GM18867 (cell line): ENCODE data around the gene SH3PXD2A.

Experiments used
- ATAC-seq: cut with Tn5 transposase; IDR thresholded peaks from one replicate; pipeline ENCODE4 v1.9.1; 2021; ENCODE audit warnings: mild to moderate bottlenecking, moderate library complexity; ENCODE audit not compliant: unreplicated experiment

Gene SH3PXD2A

DNA sequence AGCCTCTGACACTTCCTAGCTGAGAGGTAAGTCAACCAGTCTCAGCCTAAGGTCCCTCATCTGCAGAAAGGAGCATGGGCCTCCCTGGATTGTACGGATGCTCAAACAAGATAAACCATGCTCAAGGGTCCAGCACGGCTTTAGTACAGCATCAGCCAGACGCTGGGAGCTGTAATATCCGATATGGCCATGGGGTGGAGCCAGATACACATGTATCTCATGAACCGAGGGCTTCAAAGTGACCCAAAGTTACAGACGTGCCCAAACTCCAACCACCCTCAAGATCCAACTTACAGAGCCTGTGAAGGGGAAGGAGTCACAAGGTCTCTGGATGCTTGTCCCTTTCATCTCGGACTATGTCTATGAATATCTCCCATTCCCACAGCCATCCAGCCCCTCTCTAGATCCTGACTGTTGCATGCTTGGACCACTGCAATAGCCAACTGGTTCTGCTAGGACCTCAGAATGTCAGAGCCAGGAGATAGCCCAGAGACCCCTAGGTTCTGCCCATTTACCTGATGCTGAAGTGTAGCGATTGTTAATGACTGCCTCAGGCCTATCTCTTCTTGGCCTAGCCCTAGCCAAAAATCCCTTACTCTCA is 142.4 kb downstream of the SH3PXD2A start:
- peak; percentile 72 for ATAC-seq

DNA sequence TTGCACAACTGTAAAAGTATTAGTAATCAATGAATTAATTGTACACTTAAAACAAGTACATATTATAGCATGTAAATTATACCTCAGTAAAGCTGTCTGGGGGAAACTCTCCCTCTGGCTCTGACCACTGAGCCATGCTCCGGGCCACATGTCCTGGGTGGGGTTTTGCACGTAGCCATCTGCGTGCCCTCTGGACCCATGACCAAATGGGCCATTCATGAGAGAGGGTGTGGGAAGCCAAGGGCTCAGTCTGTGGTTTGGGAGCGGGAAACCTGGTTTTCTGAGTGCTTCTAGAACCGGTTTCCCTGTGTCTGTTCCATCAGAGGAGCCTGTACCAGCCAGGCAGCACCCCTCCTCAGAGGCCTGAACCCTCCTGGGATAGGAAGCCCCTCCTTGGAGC is 143.2 kb downstream of the SH3PXD2A start:
- ATAC-seq: no peak

DNA sequence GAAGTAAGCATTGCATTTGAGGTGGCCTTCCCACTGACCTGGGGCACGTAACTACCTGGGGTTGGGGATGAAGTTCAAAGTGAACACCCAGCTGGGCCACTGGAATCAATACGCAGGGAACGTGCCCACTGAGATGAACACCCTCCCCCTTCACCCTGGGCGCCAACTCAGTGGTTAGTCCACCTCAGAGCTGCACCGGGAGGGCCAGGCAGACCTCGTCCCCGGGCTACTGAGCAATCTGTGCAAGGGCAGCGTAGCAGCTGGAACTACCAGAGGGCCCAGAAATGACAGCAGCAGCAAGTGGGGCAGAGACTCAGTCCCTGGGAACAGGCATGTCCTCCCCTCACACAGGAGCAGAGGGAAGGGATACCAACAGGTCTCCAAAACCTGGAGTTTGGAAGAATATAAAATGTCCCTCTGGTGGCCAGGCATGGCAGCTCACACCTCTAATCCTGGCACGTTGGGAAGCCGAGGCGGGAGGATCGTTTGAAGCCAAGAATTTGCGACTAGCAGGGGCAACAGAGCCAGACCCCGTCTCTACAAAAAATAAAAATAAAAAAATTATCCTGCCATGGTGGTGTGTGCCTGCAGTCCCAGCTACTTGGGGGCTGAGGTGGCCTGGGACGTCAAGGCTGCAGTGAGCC is 143.9 kb downstream of the SH3PXD2A start:
- no peak for ATAC-seq

DNA sequence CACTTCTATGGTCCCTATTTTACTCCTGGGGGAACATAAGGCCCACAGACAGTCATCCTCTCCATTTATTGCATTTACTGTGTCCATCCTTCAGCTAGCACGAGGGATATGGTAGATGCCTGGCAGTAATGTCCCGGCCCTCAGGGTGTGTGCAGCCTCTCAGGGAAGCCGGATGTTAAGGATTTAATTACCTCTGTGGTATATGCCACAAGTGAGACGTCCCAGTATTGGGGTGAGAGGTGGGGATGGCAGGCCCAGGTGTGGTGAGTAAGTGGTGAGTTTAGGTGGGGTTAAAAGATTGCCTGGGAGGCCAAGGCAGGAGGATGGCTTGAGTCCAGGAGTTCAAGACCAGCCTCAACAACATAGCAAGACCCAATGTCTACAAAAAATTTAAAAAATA is 144.9 kb downstream of the SH3PXD2A start:
- ATAC-seq: no peak

DNA sequence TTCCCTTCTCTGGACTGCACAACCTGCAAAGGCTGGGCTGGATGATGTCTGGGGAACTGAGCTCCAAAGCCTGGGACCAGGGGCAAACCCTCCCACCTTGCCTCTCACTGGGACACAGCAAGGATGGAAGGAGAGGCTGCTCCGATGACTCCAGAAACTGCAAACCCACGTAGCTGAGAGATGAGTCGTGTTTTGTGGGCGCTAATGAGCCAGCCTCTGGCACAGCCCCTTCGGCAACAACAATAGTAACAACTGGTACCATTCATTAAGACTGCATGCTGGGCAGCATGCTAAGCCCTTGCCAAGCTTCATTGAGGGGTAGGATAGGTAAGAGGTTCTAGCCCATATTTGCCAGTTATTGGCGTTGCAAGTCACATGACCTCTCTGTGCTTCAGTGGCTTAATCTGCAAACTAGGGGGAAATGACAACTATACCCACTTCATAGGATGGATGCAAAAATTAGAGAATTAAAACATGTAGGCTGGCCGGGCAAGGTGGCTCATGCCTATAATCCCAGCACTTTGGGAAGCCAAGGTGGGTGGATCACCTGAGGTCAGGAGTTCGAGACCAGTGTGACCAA is 145.9 kb downstream of the SH3PXD2A start:
- no peak for ATAC-seq

DNA sequence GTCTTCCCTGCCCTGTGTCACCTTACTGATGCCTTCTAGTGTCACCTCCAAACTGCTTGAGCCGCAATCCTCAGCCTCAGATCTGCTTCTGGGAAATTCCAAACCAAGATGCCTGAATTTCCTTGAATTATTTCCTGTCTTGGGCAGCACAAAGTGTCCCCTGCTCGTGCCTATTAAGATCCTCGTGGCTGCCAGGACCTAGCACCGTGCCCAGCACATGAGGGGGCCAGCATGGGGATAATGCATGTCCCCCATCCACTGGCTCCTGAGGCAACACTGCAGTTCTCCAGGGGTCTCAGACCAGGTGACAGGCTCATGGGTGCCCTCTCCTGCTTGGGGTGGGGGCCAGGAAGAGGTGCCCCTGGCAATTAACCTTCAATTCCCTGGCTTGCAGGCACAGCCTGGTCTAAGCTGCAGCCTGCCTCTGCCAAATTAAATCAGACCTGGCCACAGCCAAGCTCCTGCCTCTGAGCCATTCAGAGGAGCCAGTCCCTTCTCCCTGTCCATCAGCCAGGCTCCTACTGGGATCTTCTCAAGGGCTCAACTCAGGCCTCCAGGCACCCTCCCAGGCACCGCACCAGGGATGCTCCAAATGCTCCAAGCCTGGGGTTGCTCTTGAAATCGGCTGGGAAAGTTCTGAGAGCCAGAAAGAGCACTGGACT is 146.6 kb downstream of the SH3PXD2A start:
- ATAC-seq: no peak

DNA sequence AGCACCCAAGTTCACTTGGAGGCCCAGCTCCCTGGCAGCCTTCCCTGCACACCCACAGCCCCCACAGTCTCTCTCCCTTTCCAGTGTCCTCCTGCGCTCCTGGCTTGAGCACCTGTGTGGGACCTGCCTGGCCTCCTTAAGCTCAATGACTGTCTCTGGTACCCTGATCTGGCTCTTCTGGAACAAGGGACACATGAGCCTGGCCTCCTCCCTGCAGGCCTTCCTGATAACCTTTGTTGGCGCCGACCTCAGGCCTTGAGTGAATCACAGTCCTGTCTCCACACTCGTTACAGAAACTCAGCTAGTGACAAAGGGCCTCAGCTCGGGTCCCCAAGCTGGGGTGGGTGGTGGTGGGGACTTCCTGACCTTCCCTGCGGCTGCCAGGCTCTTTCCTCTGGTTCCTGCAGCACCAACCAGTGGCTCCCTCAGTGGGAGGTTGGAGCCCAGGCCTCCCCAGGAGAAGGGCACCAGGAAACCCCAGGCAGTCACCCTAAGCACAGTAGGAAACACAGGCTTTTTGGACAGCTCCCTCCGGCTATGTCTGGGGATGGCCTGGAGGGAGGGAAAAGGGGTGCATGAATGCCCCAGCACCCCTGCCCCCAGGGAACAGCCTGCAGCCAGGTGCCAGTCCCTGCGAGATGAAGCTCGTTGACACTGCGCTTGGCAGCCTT is 147.3 kb downstream of the SH3PXD2A start:
- no peak for ATAC-seq

DNA sequence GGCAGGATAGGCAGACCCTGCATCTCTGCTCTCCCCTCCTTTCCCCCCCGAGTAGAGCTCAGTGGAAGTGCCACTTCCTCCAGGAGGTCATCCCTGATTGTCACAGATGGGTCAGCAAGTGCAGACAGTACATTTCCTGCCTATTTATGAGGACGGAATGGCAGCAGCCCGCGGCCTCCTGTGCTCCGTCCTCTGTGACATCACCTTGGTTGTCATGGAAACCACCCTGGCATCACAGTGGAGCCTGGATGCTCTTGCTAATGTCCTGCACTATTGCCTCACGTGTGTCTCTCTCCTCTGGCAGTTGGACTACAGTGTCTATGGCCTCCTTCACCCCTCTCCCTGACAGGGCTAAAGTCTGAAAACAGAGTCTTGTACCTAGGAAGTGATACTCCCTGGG is 148.6 kb downstream of the SH3PXD2A start:
- ATAC-seq: no peak

DNA sequence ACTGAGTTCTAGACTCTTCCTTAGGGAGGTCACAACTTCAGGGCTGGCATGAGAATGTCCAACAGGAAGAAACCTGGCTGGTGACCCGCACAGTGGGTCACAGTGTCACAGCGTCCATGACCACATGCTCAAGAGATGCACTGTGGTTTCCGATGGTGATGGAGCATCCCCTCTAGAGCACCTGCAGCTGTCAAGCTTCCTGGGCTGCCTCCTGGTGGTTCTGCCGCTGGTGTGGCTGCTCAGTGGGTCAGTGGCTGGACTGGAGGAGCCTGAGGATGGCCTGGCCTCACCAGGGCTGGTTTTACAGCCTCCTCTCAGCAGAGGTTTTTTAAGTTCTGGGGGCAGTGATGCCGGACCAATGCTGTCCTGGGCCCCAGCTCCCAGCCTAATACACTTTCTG is 149.3 kb downstream of the SH3PXD2A start:
- ATAC-seq: no peak

DNA sequence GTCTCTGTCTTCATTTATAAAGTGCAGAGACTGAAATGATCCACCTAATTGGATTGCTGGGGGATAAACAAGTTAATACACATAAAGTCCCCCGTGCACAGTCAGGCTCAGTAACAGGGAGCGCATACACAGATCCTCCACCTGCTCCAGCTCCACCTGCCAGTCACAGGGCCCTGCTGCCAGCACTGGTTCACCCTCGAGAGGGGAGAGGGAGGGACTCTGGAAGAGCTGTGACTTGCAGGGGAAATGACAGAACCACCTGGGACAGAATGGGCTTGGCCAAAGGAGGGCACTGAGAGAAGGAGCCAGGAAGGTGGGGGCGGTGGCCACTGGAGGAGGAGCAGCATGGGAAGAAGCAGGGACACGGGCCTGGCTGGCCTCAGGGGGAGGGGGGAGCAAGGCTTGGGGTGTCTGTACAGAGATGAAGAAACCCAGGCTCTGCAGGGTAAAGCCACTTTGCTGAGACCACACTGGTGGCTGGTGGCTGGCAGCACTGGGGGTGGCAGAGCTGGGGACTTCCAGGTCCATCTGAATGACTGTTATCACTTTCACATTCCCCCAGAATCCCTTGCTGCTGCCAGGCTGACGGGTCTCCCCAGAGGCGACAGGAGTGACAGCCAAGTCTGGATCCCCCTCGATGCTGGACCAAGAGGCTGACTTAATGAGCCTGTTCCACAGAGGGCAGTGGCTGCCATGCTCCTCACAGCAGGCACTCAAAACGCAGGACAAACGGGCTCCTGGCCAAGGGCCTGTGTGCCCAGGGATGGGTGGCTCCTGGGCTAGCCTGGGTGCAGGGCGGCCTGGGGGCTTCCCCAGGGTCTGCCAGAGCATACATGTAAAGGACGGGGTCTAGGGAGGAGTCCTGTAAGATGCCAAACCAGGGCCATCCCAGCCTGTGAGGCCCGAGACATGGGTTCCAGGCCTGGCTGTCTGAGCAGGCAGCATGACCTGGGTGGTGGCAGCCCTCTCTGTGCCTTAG is 151.1 kb downstream of the SH3PXD2A start:
- ATAC-seq: no peak

DNA sequence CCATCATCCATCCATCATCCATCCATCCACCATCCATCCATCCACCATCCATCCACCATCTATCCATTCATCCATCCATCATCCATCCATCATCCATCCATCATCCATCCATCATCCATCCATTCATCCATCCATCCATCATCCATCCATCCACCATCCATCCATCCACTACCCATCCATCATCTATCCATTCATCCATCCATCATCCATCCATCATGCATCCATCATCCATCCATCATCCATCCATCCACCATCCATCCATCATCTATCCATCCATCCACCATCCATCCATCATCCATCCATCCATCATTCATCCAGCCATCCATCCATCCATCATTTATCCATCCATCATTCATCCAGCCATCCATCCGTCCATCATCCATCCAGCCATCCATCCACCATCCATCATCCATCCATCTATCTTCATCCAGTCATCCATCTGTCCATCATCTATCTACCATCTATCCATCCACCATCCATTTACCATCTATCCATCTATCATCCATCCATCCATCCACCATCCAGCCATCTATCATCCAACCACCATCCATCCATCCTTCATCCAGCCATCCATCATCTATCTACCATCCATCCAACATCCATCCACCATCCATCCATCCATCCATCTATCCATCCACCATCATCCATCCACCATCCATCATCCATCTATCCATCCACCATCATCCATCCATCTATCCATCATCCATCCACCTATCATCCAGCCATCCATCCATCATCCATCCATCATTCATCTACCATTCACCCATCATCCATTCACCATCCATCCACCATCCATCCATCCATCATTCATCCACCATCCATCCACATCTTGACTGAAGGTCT is 153.8 kb downstream of the SH3PXD2A start:
- ATAC-seq: no peak

DNA sequence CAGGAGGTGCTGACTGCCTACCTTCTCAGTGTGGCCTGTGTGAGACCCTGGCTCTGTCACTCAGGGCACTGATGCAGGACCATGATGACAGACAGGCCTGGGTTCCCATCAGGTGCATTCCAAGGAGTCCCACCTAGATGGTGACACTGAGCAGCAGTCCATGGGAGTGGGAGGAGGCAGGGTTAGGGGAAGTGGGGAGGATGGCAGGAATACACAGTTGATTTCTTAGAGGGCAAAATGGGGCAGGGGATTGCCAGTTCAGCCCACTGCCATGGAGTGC is 155.0 kb downstream of the SH3PXD2A start:
- no peak for ATAC-seq

DNA sequence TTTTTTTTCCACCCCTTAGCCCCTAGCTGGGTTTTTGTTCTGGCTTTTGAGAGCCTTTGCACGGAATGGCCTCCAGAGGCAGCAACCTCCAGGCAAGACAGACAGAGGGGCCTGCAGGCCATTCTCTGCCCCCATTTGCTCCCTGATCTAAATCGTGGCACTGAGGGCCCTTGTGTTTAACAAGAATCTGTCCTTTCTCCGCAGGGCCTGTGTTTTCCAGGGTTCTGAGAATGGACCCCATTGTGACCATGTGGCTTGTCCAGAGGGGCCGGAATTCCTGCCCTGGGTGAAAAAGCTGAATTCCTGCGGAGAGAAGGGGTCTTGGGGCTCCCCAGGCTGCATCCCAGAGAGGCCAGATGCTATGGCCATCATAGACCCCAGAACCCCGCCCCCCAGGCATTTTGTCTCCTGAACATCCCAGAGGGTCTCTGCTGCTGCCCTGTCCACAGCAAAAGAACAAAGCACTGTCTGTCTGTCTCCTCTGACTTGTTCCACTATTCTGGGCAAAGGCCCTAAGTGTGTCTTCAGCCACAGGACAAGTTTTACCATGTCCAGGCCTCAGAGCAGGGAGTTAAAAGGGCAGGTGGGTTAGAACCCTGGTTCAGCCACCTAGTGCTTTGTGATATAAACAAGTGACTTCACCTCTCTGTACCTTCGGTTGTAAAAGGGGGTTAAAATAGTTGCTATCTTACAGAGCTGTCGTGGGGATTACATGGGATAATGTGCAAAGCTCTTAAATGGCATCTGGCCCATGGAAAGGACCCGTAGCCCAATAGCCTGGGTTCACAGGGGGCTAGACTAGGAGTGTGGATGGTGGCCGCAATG is 155.6 kb downstream of the SH3PXD2A start:
- ATAC-seq: no peak

DNA sequence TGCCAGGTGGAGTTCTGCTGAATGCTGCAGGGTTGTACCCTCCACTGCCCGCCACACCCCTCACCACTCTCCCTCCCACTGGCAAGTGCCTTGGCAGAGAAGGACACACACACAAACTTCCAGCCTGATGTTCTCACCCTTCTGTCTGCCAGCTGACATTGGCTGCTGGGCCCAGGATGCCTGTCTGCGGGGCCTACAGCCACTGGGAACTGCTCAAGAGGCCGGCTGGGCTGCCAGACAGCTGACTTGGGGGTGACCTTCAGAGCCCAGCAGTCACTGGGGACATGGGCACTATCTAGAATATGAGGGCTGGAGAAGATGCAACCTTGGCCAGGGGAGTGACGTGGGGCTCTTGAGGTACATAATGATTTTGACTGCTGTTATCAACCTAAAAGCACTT is 157.1 kb downstream of the SH3PXD2A start:
- ATAC-seq: no peak

DNA sequence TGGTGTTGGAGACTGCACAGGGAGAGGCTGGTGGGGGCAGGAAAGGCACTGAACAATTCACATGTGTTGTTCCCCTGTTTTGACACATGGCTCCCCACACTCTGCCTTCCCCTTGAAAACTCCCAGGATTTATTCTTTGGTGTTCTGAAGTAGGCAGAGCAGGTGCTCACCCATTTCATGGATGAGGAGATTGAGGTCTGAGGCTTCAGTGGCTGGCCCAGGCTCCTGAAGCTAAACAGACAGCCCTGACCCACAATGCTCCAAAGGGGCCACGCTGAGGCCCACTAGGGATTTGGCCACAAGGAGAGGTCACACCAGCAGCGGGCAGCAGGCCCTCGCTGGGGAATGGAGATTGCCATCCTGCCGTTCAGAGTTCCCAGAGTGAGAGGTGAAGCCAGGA is 157.6 kb downstream of the SH3PXD2A start:
- ATAC-seq: no peak

DNA sequence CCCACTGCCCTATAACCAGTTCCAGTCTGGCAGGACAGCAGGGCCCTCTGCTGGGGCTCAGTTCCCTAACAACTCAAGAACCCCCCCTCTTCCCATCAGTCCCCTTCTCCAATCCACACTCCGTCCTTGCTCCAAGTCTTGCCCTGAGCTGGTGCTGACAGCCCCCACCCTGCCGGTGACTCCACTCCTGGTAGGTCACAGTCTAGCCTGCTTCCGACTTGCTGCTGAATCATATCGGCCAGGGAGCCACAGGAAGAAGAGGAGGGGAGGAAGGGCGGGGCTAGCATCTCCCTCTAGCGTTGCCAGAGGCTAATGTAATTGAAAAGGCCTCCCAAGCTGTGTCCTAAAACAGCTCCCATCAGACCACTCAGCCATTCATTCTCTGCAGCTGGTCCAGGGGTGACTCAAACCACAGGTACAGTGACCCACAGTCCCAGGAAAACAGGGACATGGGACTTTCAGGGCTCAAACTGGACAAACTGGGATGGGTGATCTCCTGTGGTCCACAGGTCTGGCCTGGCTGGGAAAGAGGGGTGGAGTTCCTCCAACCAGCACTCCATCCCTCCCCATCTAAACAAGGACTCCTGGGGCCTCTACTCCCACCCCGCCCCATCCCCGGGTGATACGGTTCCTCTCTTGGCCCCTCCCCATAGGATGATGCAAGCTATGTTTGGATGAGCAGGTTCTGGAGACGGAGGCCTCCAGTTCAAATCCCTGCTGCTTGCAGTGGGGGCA is 158.8 kb downstream of the SH3PXD2A start:
- ATAC-seq: peak; percentile 36

DNA sequence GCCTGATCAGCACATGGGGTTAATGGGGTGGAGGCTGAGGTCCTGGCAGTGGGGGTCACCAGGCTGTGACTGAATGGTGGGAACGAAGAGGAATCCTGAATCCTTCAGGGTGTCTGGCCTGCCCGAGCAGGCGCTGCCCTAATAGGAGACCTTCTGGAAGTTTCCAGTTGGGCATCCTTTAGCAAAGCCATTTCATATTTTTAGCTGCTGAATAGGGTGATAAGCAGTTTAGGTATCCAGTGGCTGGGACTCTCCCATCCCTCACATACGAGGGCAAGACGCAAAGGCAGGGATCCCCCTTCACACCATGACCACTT is 159.3 kb downstream of the SH3PXD2A start:
- no peak for ATAC-seq

DNA sequence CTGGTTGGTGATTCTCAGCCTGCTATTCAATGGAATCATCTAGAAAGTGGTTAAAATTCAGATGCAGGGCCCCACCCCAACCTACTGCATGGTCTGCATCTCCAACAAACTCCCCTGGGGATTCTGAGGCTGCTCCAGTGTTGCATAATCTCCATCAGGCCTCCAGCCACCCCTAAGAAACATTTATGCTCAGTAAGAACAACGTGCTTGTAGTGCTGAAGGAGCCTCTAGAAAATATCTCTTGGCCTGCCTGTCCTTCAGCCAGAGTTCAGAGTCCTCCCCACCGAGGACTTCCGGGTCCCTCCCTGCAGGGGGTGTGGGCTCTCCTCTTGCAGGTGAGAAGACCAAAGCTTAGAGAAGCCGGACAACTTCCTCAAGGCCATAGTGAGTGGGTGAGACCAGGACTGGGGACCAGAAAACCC is 159.8 kb downstream of the SH3PXD2A start:
- ATAC-seq: no peak
